Right cardiac atrium (tissue), 5 donors: ENCODE measurements around the gene CHD2. TPM values are rescaled to one million over a fixed set of nuclear protein-coding genes. Genes with fewer than 3 reads are reported as not detected.

Experiments
- ATAC-seq, 2 donors: fragments of 200-7000 bp; cut with Tn5 transposase; one replicate each; pipeline versions ENCODE4 v1.8.0 to v1.9.1; 2020; ENCODE audit warnings: moderate library complexity in 2 of 2, mild to moderate bottlenecking in 1 of 2
- DNase-seq, 3 donors: peaks; one replicate each; pipeline ENCODE4 v3.0.0-alpha.2; 2020
- H3K27ac ChIP-seq: one replicate; pipeline ENCODE4 v1.5.1; 2013; ENCODE audit warnings: mild to moderate bottlenecking, low read length, control low read depth, moderate library complexity
- H3K27me3 ChIP-seq: one replicate; pipeline ENCODE4 v1.6.1; 2013; ENCODE audit not compliant: control insufficient read depth, insufficient read depth
- H3K4me1 ChIP-seq: one replicate; pipeline ENCODE4 v1.6.1; 2013; ENCODE audit warnings: low read length; ENCODE audit not compliant: control insufficient read depth, insufficient read depth
- H3K4me3 ChIP-seq: one replicate; pipeline ENCODE4 v1.5.1; 2013; ENCODE audit warnings: low read length, control low read depth
- H3K9me3 ChIP-seq: one replicate; pipeline ENCODE4 v1.6.1; 2013; ENCODE audit warnings: low read length; ENCODE audit not compliant: control insufficient read depth
- whole genome bisulfite sequencing: extraction: QIAGEN DNeasy Blood & Tissue Kit; methylation state at CpG from one replicate; pipeline ENCODE4 v1.1.7; 2013; 5-methylcytosine and 5-hydroxymethylcytosine counted together
- intact Hi-C, 4 donors: fragments of 100-400 bp; cut with DNase I; formaldehyde crosslinking; loops; one replicate each; pipeline versions ENCODE4 v1.11.0 to v1.14.0; 2022 to 2023
- polyA plus RNA-seq: library from polyadenylated mRNA; stranded (reverse); fragments of 200-250 nt; gene quantifications from one replicate; pipeline ENCODE4 v1.2.3, GENCODE V29; 2013
- total RNA-seq, 4 donors: library from RNA; stranded (reverse); fragmentation: NEBNext Ultra II Directional; extraction: Animal tissue kit (Norgen Biotek cat#: 25700); gene quantifications; one replicate each; pipeline ENCODE4 v1.2.1, GENCODE V29; 2021
- donor health status: healthy with polysubstance abuse.
- donor health status: DM: no; HTN: yes; CAD: no.
- donor health status: DM: no; HTN: no; CAD: no.
- donor health status: DM: no; HTN: yes; CAD: no; lungs with severe emphysema.
- donor health status: DM: yes; HTN: yes; CAD: no.

The CHD2 gene
- total and polyA plus RNA-seq, 5 donors: 28.4 to 83.6 (median 64.3) TPM

- intact Hi-C loops: no loop called here
- ATAC-seq (no peak), DNase-seq (no peak)
- no peak overlapping the region for H3K4me3 ChIP-seq
- H3K27me3 ChIP-seq: no peaks in the 10 kb centered on the region
- no peaks in the 10 kb centered on the region for H3K4me1 ChIP-seq
- 99% methylated on average over 1 of the region's 1 CpG for WGBS
- H3K9me3 ChIP-seq: no peaks in the 10 kb centered on the region
- H3K27ac ChIP-seq: no peak overlapping the region
Measured at GRCh38 chr15:92962914-92963313, 62.8 kb downstream of the CHD2 start.

- no peaks in the 10 kb centered on the region for H3K27me3 ChIP-seq
- no peak for DNase-seq
- WGBS: 95% methylated on average over 2 of the region's 2 CpGs
- no peaks in the 10 kb centered on the region for H3K9me3 ChIP-seq
- H3K27ac ChIP-seq: no peak overlapping the region
- H3K4me3 ChIP-seq: no peak overlapping the region
- no peak for ATAC-seq
- intact Hi-C loops: no loop called here
- no peaks in the 10 kb centered on the region for H3K4me1 ChIP-seq
Measured at GRCh38 chr15:92963794-92964193, 63.7 kb downstream of the CHD2 start.

DNA sequence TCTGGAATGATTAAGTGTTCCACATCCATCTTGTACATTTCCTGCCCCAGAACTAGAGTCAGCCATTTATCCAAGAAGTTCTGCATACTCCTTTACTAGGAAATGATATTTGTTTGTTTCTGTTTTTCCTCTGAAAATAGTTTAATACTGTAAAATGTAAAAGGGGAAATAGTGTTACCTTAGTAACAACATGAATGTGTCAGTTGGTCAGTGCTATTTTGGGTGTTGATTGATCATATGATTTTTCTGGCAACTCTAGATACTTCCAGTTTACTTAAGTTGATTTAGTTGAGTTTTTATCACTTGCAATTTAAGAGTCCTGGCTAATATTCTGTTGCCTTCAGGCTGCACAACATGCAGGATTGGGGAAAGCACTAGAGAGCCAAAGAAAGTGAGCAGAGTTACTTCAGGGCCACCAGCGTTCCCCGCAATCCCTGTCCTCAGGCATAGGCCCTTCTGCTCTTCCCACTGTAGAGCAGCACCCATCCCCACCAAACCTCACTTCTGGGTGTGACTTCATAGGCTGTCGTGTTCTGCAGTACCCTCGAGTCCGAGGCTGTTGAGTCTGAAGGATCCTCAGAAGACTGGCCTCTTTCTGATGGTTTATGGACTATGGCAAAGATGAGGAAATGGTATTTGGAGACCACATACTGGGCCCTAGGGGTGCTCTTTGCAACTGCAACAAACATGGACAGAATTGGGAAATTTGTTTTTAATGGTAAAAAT lies 69.0 kb downstream of the CHD2 start:
- Histone ChIP-seq H3K4me1 (peaks cover 3% of the 10 kb centered on the region), H3K4me3 (no peak overlapping the region), H3K27me3 (no peaks in the 10 kb centered on the region), H3K9me3 (no peaks in the 10 kb centered on the region), H3K27ac (peak overlapping the region; percentile 34)
- ATAC-seq: peak; percentile 56 to 64
- 82% methylated on average over 5 of the region's 5 CpGs for WGBS
- intact Hi-C loops: no loop called here
- DNase-seq: no peak

GRCh38 chr15:92970656-92971055 lies 70.5 kb downstream of the CHD2 start:
- H3K4me3 ChIP-seq: no peak overlapping the region
- peaks cover 3% of the 10 kb centered on the region for H3K4me1 ChIP-seq
- no peak for ATAC-seq
- no peaks in the 10 kb centered on the region for H3K27me3 ChIP-seq
- no peak for DNase-seq
- no peak overlapping the region for H3K27ac ChIP-seq
- H3K9me3 ChIP-seq: no peaks in the 10 kb centered on the region
- 100% methylated on average over 1 of the region's 1 CpG for WGBS
- intact Hi-C loops: no loop called here

GRCh38 chr15:92971081-92971480 lies 71.0 kb downstream of the CHD2 start:
- Histone ChIP-seq H3K27ac (no peak overlapping the region), H3K27me3 (no peaks in the 10 kb centered on the region), H3K9me3 (no peaks in the 10 kb centered on the region), H3K4me1 (peaks cover 3% of the 10 kb centered on the region), H3K4me3 (no peak overlapping the region)
- ATAC-seq (no peak), DNase-seq (no peak)
- WGBS: 96% methylated on average over 1 of the region's 1 CpG
- intact Hi-C loops: no loop called here

- no peak overlapping the region for H3K27ac ChIP-seq
- H3K9me3 ChIP-seq: no peaks in the 10 kb centered on the region
- peaks cover 3% of the 10 kb centered on the region for H3K4me1 ChIP-seq
- DNase-seq (no peak), ATAC-seq (no peak)
- intact Hi-C loops: no loop called here
- 85% methylated on average over 1 of the region's 1 CpG for whole genome bisulfite sequencing
- H3K27me3 ChIP-seq: no peaks in the 10 kb centered on the region
- no peak overlapping the region for H3K4me3 ChIP-seq
Measured at GRCh38 chr15:92971713-92972112, 71.6 kb downstream of the CHD2 start.

DNA sequence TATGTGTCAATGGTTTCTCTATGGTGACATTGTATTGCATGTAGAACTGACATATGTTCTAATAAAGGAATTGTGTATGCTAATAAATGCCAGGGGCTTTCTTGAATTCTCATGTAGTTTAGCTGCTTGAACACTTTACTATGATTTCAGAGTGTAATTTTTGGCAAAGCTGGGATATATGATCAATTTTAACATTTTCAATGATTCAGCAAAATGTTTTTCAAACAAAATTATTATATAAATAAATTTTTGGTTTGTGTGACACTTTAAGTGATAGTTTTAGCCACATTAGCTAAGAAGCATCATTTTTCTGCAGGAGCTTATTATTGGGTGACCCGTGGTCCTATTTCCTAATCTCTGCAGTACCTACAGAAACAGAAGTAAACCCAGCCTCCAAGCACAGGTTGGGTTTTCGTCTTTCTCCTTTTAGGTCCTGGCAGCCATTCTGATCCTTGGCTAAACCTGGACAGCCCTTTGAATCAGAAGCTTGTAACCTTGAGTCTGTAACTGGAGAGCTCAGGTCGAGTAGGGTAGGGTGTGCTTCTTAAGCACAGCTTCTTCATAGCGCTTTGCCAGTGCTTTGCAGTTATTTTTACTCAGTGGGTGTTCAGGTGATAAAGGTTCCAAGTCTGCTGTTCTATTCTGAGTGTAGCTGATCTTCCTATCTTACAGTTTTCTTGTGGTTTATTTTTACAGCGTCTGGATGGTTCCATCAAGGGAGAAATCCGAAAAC lies 74.2 kb downstream of the CHD2 start:
- WGBS: 72% methylated on average over 6 of the region's 6 CpGs
- H3K27ac ChIP-seq: peak overlapping the region; percentile 42
- no peaks in the 10 kb centered on the region for H3K9me3 ChIP-seq
- H3K27me3 ChIP-seq: no peaks in the 10 kb centered on the region
- no peak overlapping the region for H3K4me3 ChIP-seq
- H3K4me1 ChIP-seq: peaks cover under 1% of the 10 kb centered on the region
- ATAC-seq: peak; percentile 53 to 75
- DNase-seq: no peak
- intact Hi-C loops: no loop called here

DNA sequence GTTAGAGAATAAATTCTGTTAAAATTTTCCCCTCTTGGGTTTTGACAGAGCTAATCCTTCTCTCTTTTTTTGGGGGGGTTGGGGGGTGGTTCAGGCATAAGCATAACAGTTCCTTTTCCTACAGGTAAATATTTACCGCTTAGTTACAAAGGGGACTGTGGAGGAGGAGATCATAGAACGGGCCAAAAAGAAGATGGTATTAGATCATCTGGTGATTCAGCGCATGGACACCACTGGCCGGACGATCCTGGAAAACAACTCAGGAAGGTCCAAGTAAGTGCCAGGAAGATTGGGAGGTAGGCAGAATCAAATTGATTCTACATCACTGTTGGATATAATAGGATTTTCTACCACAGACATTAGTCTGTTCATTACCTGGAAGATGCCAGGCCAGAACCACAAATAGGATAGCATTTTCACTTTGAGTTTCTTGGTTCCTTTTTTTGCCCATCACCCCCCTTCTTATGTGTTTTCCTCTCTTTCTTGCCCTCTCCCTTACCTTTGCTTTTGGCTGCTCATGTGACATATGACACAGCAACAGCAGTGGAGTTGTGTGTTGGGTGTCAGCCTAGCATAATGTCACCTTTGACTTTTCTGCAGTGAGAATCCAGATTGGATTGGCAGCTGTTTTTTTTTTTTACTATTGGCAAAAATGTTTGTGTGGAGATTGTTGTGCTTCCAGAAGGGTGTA lies 79.0 kb downstream of the CHD2 start:
- Histone ChIP-seq H3K4me1 (no peaks in the 10 kb centered on the region), H3K27me3 (no peaks in the 10 kb centered on the region), H3K4me3 (no peak overlapping the region), H3K27ac (no peak overlapping the region), H3K9me3 (no peaks in the 10 kb centered on the region)
- ATAC-seq (no peak), DNase-seq (no peak)
- intact Hi-C loops: no loop called here
- WGBS: 93% methylated on average over 5 of the region's 5 CpGs

- no peak overlapping the region for H3K4me3 ChIP-seq
- H3K27me3 ChIP-seq: no peaks in the 10 kb centered on the region
- H3K27ac ChIP-seq: no peak overlapping the region
- intact Hi-C loops: no loop called here
- H3K4me1 ChIP-seq: no peaks in the 10 kb centered on the region
- ATAC-seq (no peak), DNase-seq (no peak)
- 93% methylated on average over 8 of the region's 8 CpGs for WGBS
- H3K9me3 ChIP-seq: no peaks in the 10 kb centered on the region
Measured at GRCh38 chr15:92981333-92981732, 81.2 kb downstream of the CHD2 start.

DNA sequence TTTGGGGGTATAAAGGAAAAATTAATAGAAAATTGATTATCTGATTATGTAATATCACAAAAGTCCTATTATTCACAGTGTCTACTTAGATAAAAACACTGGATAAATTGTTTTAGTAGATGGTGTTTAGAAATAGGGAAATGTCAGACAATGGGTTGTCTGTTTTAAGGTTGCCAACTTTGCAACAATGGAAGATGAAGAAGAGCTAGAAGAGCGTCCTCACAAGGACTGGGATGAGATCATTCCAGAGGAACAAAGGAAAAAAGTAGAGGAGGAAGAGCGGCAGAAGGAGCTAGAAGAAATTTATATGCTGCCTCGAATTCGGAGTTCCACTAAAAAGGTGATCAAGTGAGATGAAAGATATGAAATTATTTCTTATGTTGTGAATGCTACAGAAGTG lies 84.0 kb downstream of the CHD2 start:
- Histone ChIP-seq H3K27me3 (no peaks in the 10 kb centered on the region), H3K4me1 (no peaks in the 10 kb centered on the region), H3K9me3 (no peaks in the 10 kb centered on the region), H3K4me3 (no peak overlapping the region), H3K27ac (no peak overlapping the region)
- ATAC-seq (no peak), DNase-seq (no peak)
- WGBS: 77% methylated on average over 4 of the region's 4 CpGs
- intact Hi-C loops: no loop called here

- 88% methylated on average over 2 of the region's 2 CpGs for WGBS
Measured at GRCh38 chr15:92989470-92989869, 89.3 kb downstream of the CHD2 start.

More at GRCh38 chr15:92989470-92989869, 89.3 kb downstream of the CHD2 start:
- intact Hi-C loops: no loop called here
- no peaks in the 10 kb centered on the region for H3K4me1 ChIP-seq
- no peaks in the 10 kb centered on the region for H3K27me3 ChIP-seq
- H3K4me3 ChIP-seq: no peak overlapping the region
- H3K27ac ChIP-seq: no peak overlapping the region
- no peak for ATAC-seq
- DNase-seq: no peak
- no peaks in the 10 kb centered on the region for H3K9me3 ChIP-seq
